Duodenal mucosa (tissue), 2 donors: ENCODE measurements around the gene PDE6H.

Source experiments
- H3K27ac ChIP-seq: one replicate; pipeline ENCODE4 v1.7.0; 2013; ENCODE audit warnings: low read depth, low read length
- H3K27me3 ChIP-seq, 2 donors: one replicate each; pipeline ENCODE4 v1.7.0; 2013; ENCODE audit warnings: low read length in 2 of 2, control low read depth in 1 of 2; ENCODE audit not compliant: insufficient read depth in 2 of 2, control insufficient read depth in 1 of 2
- H3K36me3 ChIP-seq, 2 donors: one replicate each; pipeline ENCODE4 v1.7.0; 2013; ENCODE audit warnings: low read length in 2 of 2, control low read depth in 1 of 2; ENCODE audit not compliant: insufficient read depth in 2 of 2, control insufficient read depth in 1 of 2
- H3K4me1 ChIP-seq, 2 donors: one replicate each; pipeline ENCODE4 v1.7.0; 2013; ENCODE audit warnings: low read length in 2 of 2, control low read depth in 1 of 2; ENCODE audit not compliant: insufficient read depth in 2 of 2, control insufficient read depth in 1 of 2
- H3K4me3 ChIP-seq, 2 donors: one replicate each; pipeline ENCODE4 v1.7.0; 2013; ENCODE audit warnings: low read length in 2 of 2, low read depth in 1 of 2
- H3K9ac ChIP-seq, 2 donors: one replicate each; pipeline ENCODE4 v1.7.0; 2013; ENCODE audit warnings: low read length in 2 of 2, low read depth in 1 of 2
- H3K9me3 ChIP-seq, 2 donors: one replicate each; pipeline ENCODE4 v1.7.0; 2013; ENCODE audit warnings: low read length in 2 of 2, control low read depth in 1 of 2; ENCODE audit not compliant: control insufficient read depth in 1 of 2

PDE6H gene

DNA sequence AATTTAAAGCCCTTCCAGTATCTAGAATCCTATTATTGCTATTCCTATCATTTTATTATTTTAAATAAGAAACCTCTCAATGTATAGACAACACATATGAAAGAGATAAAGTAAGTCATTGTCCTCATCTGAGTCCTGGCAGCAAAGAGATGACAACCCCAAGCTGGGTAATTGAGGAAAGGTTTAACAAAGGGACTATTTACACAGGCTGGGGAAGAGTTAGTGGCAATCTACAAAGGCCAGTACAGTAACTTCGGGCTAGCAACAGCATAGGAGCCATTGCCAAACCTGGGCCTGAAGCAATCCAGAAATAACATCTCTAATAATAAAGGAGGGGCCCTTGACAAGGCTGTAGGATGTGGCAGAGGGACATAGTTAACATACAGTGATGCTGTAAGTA is 11.2 kb downstream of the PDE6H start:
- Histone ChIP-seq H3K27me3 (no peaks in the 10 kb centered on the region), H3K36me3 (no peaks in the 10 kb centered on the region), H3K9me3 (no peaks in the 10 kb centered on the region), H3K4me3 (no peak overlapping the region), H3K4me1 (no peaks in the 10 kb centered on the region), H3K9ac (no peak overlapping the region), H3K27ac (no peak overlapping the region)

DNA sequence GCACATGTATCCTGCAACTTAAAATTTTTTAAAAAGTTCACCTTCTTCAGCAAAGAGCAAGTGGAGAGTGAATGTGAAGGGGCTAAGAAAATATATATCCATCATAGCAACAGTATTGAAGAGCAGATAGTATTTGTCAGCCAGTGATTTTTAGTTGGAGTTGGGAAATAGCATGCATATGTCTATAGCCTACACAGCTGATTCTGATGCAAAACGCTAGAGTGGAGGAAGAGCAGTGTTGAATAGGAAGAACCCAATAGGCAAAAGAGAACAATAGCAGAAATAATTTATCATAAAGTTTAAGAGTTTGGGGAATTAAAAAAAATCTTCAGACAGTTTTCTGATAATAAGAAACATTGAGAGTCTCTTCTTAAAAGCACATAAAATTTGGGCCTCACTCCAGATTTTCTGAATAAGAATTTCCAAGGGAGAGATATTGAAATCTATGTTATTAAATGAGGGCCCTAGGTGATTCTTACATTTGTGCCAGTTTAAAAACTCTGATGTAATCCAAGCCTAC is 12.0 kb downstream of the PDE6H start:
- H3K4me1 ChIP-seq, result peaks cover 0 to 5% of the 10 kb centered on the region in 2 donors

DNA sequence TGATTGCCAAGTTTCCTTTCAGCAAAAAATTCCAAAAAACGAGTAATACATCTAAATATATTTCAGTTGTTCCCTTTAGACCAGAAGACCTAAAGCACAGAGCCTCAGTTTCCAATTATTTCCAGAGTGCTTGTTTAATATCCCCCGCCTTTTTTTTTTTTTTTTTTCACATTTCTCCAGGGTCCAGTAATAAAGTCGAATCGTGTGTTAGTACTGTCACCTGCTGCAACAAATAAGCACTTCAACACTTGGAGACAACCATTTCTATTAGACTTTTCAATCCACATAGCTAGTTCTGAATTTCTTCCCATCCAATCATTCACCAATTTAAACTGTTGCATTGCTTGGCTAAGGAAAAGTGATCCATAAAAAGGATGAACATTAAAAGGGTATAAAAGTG is 13.6 kb downstream of the PDE6H start:
- Histone ChIP-seq H3K4me3 (no peak overlapping the region), H3K9ac (no peak overlapping the region), H3K9me3 (no peaks in the 10 kb centered on the region), H3K27ac (no peak overlapping the region), H3K36me3 (no peaks in the 10 kb centered on the region), H3K27me3 (no peaks in the 10 kb centered on the region), H3K4me1 (peaks cover 0 to 5% of the 10 kb centered on the region in 2 donors)

More for the DNA sequence above, 12.0 kb downstream of the PDE6H start:
- no peak overlapping the region for H3K4me3 ChIP-seq
- H3K9ac ChIP-seq, result no peak overlapping the region
- H3K9me3 ChIP-seq, result no peaks in the 10 kb centered on the region
- H3K27ac ChIP-seq, result no peak overlapping the region
- H3K27me3 ChIP-seq, result no peaks in the 10 kb centered on the region
- H3K36me3 ChIP-seq, result no peaks in the 10 kb centered on the region

DNA sequence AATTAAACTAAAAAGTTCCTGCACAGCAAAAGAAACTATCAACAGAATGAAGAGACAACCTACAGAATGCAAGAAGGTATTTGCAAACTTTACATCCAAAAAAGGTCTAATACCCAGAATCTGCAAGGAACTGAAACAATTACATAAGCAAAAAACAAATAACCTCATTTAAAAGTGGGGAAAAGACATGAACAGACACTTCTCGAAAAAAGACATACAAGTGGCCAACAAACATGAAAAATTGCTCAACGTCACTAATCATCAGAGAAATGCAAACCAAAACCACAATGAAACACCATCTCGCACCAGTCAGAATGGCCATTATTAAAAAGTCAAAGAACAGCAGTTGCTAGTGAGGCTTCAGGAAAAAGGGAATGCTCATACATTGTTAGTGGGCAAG is 15.2 kb downstream of the PDE6H start:
- Histone ChIP-seq H3K9ac (no peak overlapping the region), H3K9me3 (no peaks in the 10 kb centered on the region), H3K4me1 (peaks cover 0 to 5% of the 10 kb centered on the region in 2 donors), H3K27ac (no peak overlapping the region), H3K27me3 (no peaks in the 10 kb centered on the region), H3K4me3 (no peak overlapping the region), H3K36me3 (no peaks in the 10 kb centered on the region)

DNA sequence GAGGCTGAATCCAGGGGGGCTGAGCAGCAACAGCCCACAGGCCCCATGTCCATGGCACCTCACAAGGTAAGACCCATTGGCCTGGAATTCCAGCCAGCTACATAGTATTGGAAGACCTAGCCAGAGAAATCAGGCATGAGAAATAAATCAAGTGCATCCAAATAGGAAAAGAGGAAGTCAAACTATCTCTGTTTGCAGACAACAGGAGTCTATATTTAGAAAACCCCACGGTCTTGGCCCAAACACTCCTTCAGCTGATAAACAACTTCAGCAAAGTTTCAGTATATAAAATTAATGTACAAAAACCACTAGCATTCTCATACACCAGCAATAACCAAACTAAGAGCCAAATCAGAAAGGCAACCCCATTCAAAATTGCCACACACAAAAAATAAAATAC is 16.9 kb downstream of the PDE6H start:
- H3K36me3 ChIP-seq, result no peaks in the 10 kb centered on the region
- H3K4me1 ChIP-seq, result peaks cover 0 to 5% of the 10 kb centered on the region in 2 donors
- H3K27ac ChIP-seq, result no peak overlapping the region
- no peaks in the 10 kb centered on the region for H3K27me3 ChIP-seq
- no peak overlapping the region for H3K9ac ChIP-seq
- H3K4me3 ChIP-seq, result no peak overlapping the region
- H3K9me3 ChIP-seq, result no peaks in the 10 kb centered on the region

DNA sequence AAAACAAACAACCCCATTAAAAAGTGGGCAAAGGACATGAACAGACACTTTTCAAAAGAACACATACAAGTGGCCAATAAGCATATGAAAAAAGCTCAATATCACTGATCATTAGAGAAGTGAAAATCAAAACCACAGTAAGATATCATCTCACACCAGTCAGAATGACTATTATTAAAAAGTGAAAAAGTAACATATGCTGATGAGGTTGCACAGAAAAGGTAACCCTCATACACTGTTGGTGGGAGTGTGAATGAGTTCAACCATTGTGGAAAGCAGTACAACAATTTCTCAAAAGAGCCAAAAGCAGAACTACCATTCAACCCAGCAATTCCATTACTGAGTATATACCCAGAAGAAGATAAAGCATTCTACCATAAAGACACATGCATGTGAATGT is 18.2 kb downstream of the PDE6H start:
- no peaks in the 10 kb centered on the region for H3K27me3 ChIP-seq
- H3K4me3 ChIP-seq, result no peak overlapping the region
- H3K4me1 ChIP-seq, result peaks cover 0 to 5% of the 10 kb centered on the region in 2 donors
- H3K27ac ChIP-seq, result no peak overlapping the region
- no peak overlapping the region for H3K9ac ChIP-seq
- no peaks in the 10 kb centered on the region for H3K9me3 ChIP-seq
- no peaks in the 10 kb centered on the region for H3K36me3 ChIP-seq

DNA sequence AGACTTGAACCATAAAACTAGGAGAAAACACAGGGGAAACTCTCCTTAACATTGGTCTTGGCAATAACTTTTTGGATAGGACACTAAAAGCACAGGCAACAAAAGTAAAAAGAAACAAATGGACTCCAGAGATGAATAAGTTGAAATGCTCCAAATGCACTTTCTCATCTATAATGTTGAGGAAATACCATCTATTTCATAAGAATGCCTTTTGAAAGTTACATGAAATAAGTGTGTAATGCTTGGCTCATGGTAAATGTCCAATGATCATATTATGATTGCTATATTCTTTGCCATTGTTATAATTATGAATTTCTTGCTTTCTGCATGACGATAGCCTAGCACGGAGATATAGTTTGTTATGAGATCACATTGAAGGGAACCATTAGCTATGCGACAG is 19.8 kb downstream of the PDE6H start:
- H3K36me3 ChIP-seq, result no peaks in the 10 kb centered on the region
- no peak overlapping the region for H3K27ac ChIP-seq
- no peaks in the 10 kb centered on the region for H3K27me3 ChIP-seq
- H3K9me3 ChIP-seq, result no peaks in the 10 kb centered on the region
- H3K4me3 ChIP-seq, result no peak overlapping the region
- no peak overlapping the region for H3K9ac ChIP-seq
- H3K4me1 ChIP-seq, result peaks cover 0 to 5% of the 10 kb centered on the region in 2 donors

DNA sequence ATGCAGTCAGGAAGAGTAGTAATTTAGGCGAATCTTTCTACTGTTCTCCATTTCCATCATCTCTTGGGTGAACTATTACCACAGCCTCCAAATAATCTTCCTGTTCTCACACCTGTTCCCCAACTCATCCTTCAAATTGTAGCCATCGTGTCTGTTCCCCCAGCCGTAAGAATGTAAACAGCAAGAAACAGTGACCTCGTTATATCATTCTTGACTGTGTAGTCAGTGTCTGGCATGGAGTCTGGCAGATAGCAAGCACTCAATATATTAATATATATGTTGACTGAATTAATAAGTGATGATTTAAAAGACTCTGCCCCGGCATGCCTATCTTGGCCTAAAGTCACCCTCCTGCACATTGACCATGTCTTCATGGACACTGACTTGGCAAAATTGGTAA is 20.3 kb downstream of the PDE6H start:
- no peaks in the 10 kb centered on the region for H3K9me3 ChIP-seq
- no peak overlapping the region for H3K27ac ChIP-seq
- no peaks in the 10 kb centered on the region for H3K27me3 ChIP-seq
- H3K4me3 ChIP-seq, result no peak overlapping the region
- H3K4me1 ChIP-seq, result peaks cover 0 to 5% of the 10 kb centered on the region in 2 donors
- no peak overlapping the region for H3K9ac ChIP-seq
- no peaks in the 10 kb centered on the region for H3K36me3 ChIP-seq

DNA sequence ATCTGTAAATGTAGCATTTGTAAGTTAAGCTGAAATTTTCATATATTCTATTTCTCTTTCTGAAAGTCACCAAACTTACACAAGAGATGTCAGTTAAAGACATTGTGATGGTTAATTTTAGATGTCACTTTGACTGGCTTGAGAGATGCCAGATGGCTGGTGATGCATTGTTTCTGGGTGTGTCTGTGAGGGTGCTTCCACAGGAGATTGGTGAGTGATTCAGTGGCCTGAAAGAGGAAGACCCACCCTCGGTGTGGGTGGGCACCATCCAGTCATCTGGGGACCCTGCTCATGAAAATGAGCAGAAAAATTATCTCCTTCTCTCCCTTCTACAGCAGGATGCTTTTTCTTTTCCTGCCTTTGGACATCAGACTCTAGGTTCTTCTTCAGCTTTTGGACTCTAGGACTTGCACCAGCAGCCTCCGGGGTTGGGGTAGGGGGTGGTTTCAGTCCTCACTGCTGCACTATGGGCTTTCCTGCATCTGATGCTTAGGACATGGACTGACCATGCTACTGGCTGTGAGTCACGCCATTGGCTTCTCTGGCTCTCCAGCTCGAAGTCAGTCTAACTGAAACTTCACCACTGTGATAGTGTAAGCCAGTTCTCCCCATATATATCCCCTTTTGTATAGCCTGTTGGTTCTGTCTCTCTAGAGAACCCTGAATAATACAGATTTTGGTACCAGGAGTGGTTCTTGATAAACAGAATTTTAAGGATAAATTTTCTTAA is 20.9 kb downstream of the PDE6H start:
- Histone ChIP-seq H3K4me1 (peaks cover 0 to 5% of the 10 kb centered on the region in 2 donors), H3K9ac (no peak overlapping the region), H3K9me3 (no peaks in the 10 kb centered on the region), H3K4me3 (no peak overlapping the region), H3K27ac (no peak overlapping the region), H3K27me3 (no peaks in the 10 kb centered on the region), H3K36me3 (no peaks in the 10 kb centered on the region)

DNA sequence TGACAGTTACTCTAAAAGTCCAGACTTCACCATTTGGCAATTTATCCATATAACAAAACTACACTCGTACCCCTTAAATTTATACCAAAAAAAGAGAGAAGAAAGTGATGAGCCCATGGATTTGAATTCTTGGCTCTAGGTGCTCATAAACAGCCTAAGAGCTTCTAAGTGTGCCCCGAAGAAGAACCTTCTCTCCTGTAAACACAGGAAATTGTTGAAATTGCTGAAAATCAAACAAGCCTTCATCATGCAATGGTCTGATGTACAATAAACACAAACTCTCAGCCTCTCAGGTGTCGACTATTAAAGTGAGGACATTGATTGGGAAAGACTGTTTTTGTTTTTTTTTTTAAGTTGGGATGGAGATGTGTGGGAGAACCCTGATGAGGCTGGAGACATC is 21.8 kb downstream of the PDE6H start:
- Histone ChIP-seq H3K9me3 (no peaks in the 10 kb centered on the region), H3K4me1 (peaks cover 0 to 1% of the 10 kb centered on the region in 2 donors), H3K36me3 (no peaks in the 10 kb centered on the region), H3K27ac (no peak overlapping the region), H3K9ac (no peak overlapping the region), H3K4me3 (no peak overlapping the region), H3K27me3 (no peaks in the 10 kb centered on the region)
